ENCODE data around the gene POU6F2.

POU6F2 gene

GRCh38 chr7:39083781-39084180 lies 106.1 kb downstream of the POU6F2 start (continued):
- TF ChIP-seq, protein P1, sequence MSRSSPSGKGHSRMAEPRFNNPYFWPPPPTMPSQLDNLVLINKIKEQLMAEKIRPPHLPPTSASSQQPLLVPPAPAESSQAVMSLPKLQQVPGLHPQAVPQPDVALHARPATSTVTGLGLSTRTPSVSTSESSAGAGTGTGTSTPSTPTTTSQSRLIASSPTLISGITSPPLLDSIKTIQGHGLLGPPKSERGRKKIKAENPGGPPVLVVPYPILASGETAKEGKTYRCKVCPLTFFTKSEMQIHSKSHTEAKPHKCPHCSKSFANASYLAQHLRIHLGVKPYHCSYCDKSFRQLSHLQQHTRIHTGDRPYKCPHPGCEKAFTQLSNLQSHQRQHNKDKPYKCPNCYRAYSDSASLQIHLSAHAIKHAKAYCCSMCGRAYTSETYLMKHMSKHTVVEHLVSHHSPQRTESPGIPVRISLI (tag by site-specific recombination; IDR thresholded peaks at IDR 0.05): no peak
- no peak for TF ChIP-seq EGR2 (tag by site-specific recombination; IDR thresholded peaks at IDR 0.05; ENCODE audit: low read depth)
- no peak for TF ChIP-seq GFI1B (tag by site-specific recombination; IDR thresholded peaks at IDR 0.05)

GRCh38 chr7:39084349-39084748 lies 106.6 kb downstream of the POU6F2 start:
- H3K4me3 ChIP-seq (ENCODE audit: low read depth, low read length): no peak overlapping the region
- no peaks in the 10 kb centered on the region for H3K9me3 ChIP-seq (ENCODE audit: control insufficient read depth, insufficient read depth, low read depth, low read length)
- H3K27ac ChIP-seq (ENCODE audit: extremely low read depth, low read depth, low read length): no peak overlapping the region
- CTCF ChIA-PET: interaction anchor here (0.7 kb wide), 1 partner anchor 10 kb away, joined by 4 read pairs; no protein-coding TSS in a partner anchor
- POLR2A ChIA-PET: no interaction called here
- H3K4me1 ChIP-seq (ENCODE audit: control insufficient read depth, insufficient read depth, low read length): peaks cover 8% of the 10 kb centered on the region
- no peaks in the 10 kb centered on the region for H3K36me3 ChIP-seq (ENCODE audit: control insufficient read depth in 2 of 2, insufficient read depth in 1 of 2, low read length in 2 of 2)
- TF ChIP-seq ZBTB20 (tag by site-specific recombination; IDR thresholded peaks at IDR 0.05) (no peak), ZSCAN16 (tag by site-specific recombination; IDR thresholded peaks at IDR 0.05) (no peak), TCF7L2 (IDR thresholded peaks at IDR 0.05; ENCODE audit: borderline replicate concordance, low read depth, low read length) (no peak), ZNF132 (tag by site-specific recombination; IDR thresholded peaks at IDR 0.05; ENCODE audit: borderline replicate concordance) (no peak), ZNF155 (tag by site-specific recombination; IDR thresholded peaks at IDR 0.05) (no peak), ZNF654 (tag by site-specific recombination; IDR thresholded peaks at IDR 0.05; ENCODE audit: low read depth) (no peak), BCL11B (tag by site-specific recombination; IDR thresholded peaks at IDR 0.05; ENCODE audit: low read depth) (no peak), ZNF670 (tag by site-specific recombination; IDR thresholded peaks at IDR 0.05; ENCODE audit: low read depth) (no peak), ZNF623 (tag by site-specific recombination; IDR thresholded peaks at IDR 0.05) (no peak), FEZF1 (tag by site-specific recombination; IDR thresholded peaks at IDR 0.05) (no peak), ZNF837 (tag by site-specific recombination; IDR thresholded peaks at IDR 0.05) (no peak), ZNF660 (tag by site-specific recombination; IDR thresholded peaks at IDR 0.05) (no peak), ZNF239 (tag by site-specific recombination; IDR thresholded peaks at IDR 0.05) (no peak), ZNF10 (tag by site-specific recombination; IDR thresholded peaks at IDR 0.05) (no peak), ZNF223 (tag by site-specific recombination; IDR thresholded peaks at IDR 0.05) (no peak), BCL11A (tag by site-specific recombination; IDR thresholded peaks at IDR 0.05; ENCODE audit: low read depth) (no peak), ZNF777 (tag by site-specific recombination; IDR thresholded peaks at IDR 0.05; ENCODE audit: borderline replicate concordance) (no peak), ZSCAN5A (tag by site-specific recombination; IDR thresholded peaks at IDR 0.05) (no peak)
- TF ChIP-seq, protein P2, sequence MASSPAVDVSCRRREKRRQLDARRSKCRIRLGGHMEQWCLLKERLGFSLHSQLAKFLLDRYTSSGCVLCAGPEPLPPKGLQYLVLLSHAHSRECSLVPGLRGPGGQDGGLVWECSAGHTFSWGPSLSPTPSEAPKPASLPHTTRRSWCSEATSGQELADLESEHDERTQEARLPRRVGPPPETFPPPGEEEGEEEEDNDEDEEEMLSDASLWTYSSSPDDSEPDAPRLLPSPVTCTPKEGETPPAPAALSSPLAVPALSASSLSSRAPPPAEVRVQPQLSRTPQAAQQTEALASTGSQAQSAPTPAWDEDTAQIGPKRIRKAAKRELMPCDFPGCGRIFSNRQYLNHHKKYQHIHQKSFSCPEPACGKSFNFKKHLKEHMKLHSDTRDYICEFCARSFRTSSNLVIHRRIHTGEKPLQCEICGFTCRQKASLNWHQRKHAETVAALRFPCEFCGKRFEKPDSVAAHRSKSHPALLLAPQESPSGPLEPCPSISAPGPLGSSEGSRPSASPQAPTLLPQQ (tag by site-specific recombination; IDR thresholded peaks at IDR 0.05): no peak

- peaks cover 8% of the 10 kb centered on the region for H3K4me1 ChIP-seq (ENCODE audit: control insufficient read depth, insufficient read depth, low read length)
- peak overlapping the region; percentile 38 for H3K4me3 ChIP-seq (ENCODE audit: low read depth, low read length)
- no peak for TF ChIP-seq ZNF580 (tag by site-specific recombination; IDR thresholded peaks at IDR 0.05)
- no peak for TF ChIP-seq ZNF335 (tag by site-specific recombination; conservative IDR thresholded peaks at IDR 0.05)
- no peak for TF ChIP-seq WT1 (tag by site-specific recombination; IDR thresholded peaks at IDR 0.05)
- TF ChIP-seq ZNF223 (tag by site-specific recombination; IDR thresholded peaks at IDR 0.05): no peak
- no peaks in the 10 kb centered on the region for H3K36me3 ChIP-seq (ENCODE audit: control insufficient read depth in 2 of 2, insufficient read depth in 1 of 2, low read length in 2 of 2)
- ChIA-PET POLR2A (interaction anchor here (0.6 to 1.3 kb wide), 4 partner anchors 9 to 176 kb away, joined by 3 to 5 read pairs (median 4); partner anchors contain the start of gene VPS41), CTCF (interaction anchor here (0.6 to 0.7 kb wide), 2 partner anchors 14 to 44 kb away, joined by 3 read pairs; no protein-coding TSS in a partner anchor)
- no peak overlapping the region for H3K27ac ChIP-seq (ENCODE audit: extremely low read depth, low read depth, low read length)
- no peaks in the 10 kb centered on the region for H3K9me3 ChIP-seq (ENCODE audit: control insufficient read depth, insufficient read depth, low read depth, low read length)
These were observed 107.5 kb downstream of the POU6F2 start for GRCh38 chr7:39085189-39085588.

Data from HEK293 (cell line).